Left cardiac atrium (tissue), 4 donors: ENCODE results near the gene METAP1. TPM values are rescaled to one million over a fixed set of nuclear protein-coding genes. Genes with fewer than 3 reads are reported as not detected.
A peak's percentile ranks its signal among the peaks of the same experiment; 100 is the strongest.
"Not testable (repeated sequence)": the region's sequence is repeated elsewhere in the genome, so short reads cannot be mapped to it uniquely, and the experiment has no call there.

Source experiments
- ATAC-seq, 2 donors: fragments of 200-7000 bp; cut with Tn5 transposase; one replicate each; pipeline ENCODE4 v1.9.1; 2020; ENCODE audit warnings: mild to moderate bottlenecking in 2 of 2, moderate library complexity in 2 of 2
- DNase-seq: peaks from one replicate; pipeline ENCODE4 v3.0.0-alpha.2; 2020
- intact Hi-C, 2 donors: fragments of 100-400 bp; cut with DNase I; formaldehyde crosslinking; loops; one replicate each; pipeline versions ENCODE4 v1.14.1 to v1.15.1; 2022 to 2023
- total RNA-seq, 2 donors: library from RNA; stranded (reverse); fragmentation: NEBNext Ultra II Directional; extraction: Animal tissue kit (Norgen Biotek cat#: 25700); gene quantifications; one replicate each; pipeline ENCODE4 v1.2.1, GENCODE V29; 2021
- donor health status: DM: no; HTN: yes; CAD: no.
- donor health status: DM: no; HTN: yes; CAD: no; lungs with severe emphysema.
- donor health status: DM: yes; HTN: yes; CAD: no.
- donor health status: Dilated cardiomyopathy.

Gene METAP1
- total RNA-seq, 2 donors from 2014 or later = 38.0 to 50.0 TPM

GRCh38 chr4:98994474-98995182 is 893 bp upstream of the METAP1 start:
- no peak for DNase-seq
- intact Hi-C loops = loop anchor here (5.0 to 10.0 kb wide), 4 partner anchors 60 to 63 kb away; no protein-coding TSS in a partner anchor
- ATAC-seq = no peak

GRCh38 chr4:98996056-98996764 is 689 bp downstream of the METAP1 start:
- DNase-seq = peak; percentile 23
- no peak for ATAC-seq
- intact Hi-C loops = loop anchor here (5.0 to 10.0 kb wide), 4 partner anchors 59 to 64 kb away; no protein-coding TSS in a partner anchor

GRCh38 chr4:98996765-98997068 is 1.2 kb downstream of the METAP1 start:
- no peak for DNase-seq
- intact Hi-C loops = loop anchor here (5.0 to 10.0 kb wide), 4 partner anchors 58 to 64 kb away; no protein-coding TSS in a partner anchor
- ATAC-seq = no peak

GRCh38 chr4:98997166-98997565 is 1.6 kb downstream of the METAP1 start:
- DNase-seq (no peak), ATAC-seq (no peak)
- intact Hi-C loops = loop anchor here (5.0 to 10.0 kb wide), 4 partner anchors 58 to 65 kb away; no protein-coding TSS in a partner anchor

GRCh38 chr4:98998551-98998950 is 3.0 kb downstream of the METAP1 start:
- ATAC-seq = no peak
- intact Hi-C loops = loop anchor here (5.0 to 10.0 kb wide), 4 partner anchors 56 to 66 kb away; no protein-coding TSS in a partner anchor
- DNase-seq = no peak

- DNase-seq (no peak), ATAC-seq (no peak)
- intact Hi-C loops = no loop called here
Observed at GRCh38 chr4:99002279-99002678, 6.8 kb downstream of the METAP1 start.

GRCh38 chr4:99008051-99008450 is 12.5 kb downstream of the METAP1 start:
- intact Hi-C loops = no loop called here
- ATAC-seq (no peak), DNase-seq (no peak)

- intact Hi-C loops = no loop called here
- no peak for DNase-seq
- ATAC-seq = no peak
Observed at GRCh38 chr4:99011910-99012309, 16.4 kb downstream of the METAP1 start.

- intact Hi-C loops = no loop called here
- peak; percentile 91 to 93 for ATAC-seq
- DNase-seq = peak; percentile 36
Observed at GRCh38 chr4:99013402-99013843, 17.9 kb downstream of the METAP1 start.

- DNase-seq (no peak), ATAC-seq (peak; percentile 13 to 37)
- intact Hi-C loops = no loop called here
Observed at GRCh38 chr4:99013884-99014523, 18.5 kb downstream of the METAP1 start.

GRCh38 chr4:99021386-99021785 is 25.9 kb downstream of the METAP1 start:
- intact Hi-C loops = no loop called here
- ATAC-seq (no peak), DNase-seq (no peak)

- intact Hi-C loops = no loop called here
- no peak for DNase-seq
- ATAC-seq = no peak
Observed at GRCh38 chr4:99022566-99022965, 27.0 kb downstream of the METAP1 start.

- DNase-seq, ATAC-seq, intact Hi-C loops: not testable (repeated sequence)
Observed at GRCh38 chr4:99023800-99024251, 28.3 kb downstream of the METAP1 start.

- DNase-seq (no peak), ATAC-seq (peak; percentile 78 to 86)
- intact Hi-C loops = no loop called here
Observed at GRCh38 chr4:99024481-99025275, 29.2 kb downstream of the METAP1 start.

GRCh38 chr4:99025506-99025905 is 30.0 kb downstream of the METAP1 start:
- intact Hi-C loops = no loop called here
- DNase-seq = no peak
- ATAC-seq = no peak

- intact Hi-C loops = no loop called here
- ATAC-seq (no peak), DNase-seq (no peak)
Observed at GRCh38 chr4:99027304-99027703, 31.8 kb downstream of the METAP1 start.

- DNase-seq (no peak), ATAC-seq (no peak)
- intact Hi-C loops = no loop called here
Observed at GRCh38 chr4:99028187-99028586, 32.7 kb downstream of the METAP1 start.

GRCh38 chr4:99029018-99029735 is 33.7 kb downstream of the METAP1 start:
- no peak for DNase-seq
- intact Hi-C loops = no loop called here
- ATAC-seq = no peak

GRCh38 chr4:99029852-99030251 is 34.3 kb downstream of the METAP1 start:
- ATAC-seq = no peak
- DNase-seq = no peak
- intact Hi-C loops = no loop called here
